Activated naive CD4-positive, alpha-beta T cell treated with anti-CD3 and anti-CD28 coated beads for 36 hours (primary cell): ENCODE results near the gene ALDOC. TPM values are rescaled to one million over a fixed set of nuclear protein-coding genes. Genes with fewer than 3 reads are reported as not detected.

ENCODE experiments used
- CTCF ChIA-PET: fragments of 350-600 bp; sonication (Branson Sonifier 250); formaldehyde crosslinking; loops from one replicate; lab custom pipeline; 2021; ENCODE audit warnings: antibody characterized with exemption; lab: Charles Lee
- DNase-seq: peaks from one replicate; pipeline ENCODE4 v3.0.0-alpha.2; 2020
- H3K27ac Mint-ChIP-seq: one replicate; pipeline ENCODE4 v1.8.0; 2021; ENCODE audit warnings: mild to moderate bottlenecking, mixed read lengths
- H3K27me3 Mint-ChIP-seq: one replicate; pipeline ENCODE4 v1.8.0; 2021; ENCODE audit warnings: low read depth, mixed read lengths
- H3K36me3 Mint-ChIP-seq: one replicate; pipeline ENCODE4 v1.8.0; 2021; ENCODE audit warnings: low read depth, mixed read lengths
- H3K4me1 Mint-ChIP-seq: one replicate; pipeline ENCODE4 v1.8.0; 2021; ENCODE audit warnings: low read depth, mixed read lengths
- H3K4me3 Mint-ChIP-seq: one replicate; pipeline ENCODE4 v1.8.0; 2021; ENCODE audit warnings: mild to moderate bottlenecking, moderate library complexity, mixed read lengths
- H3K9me3 Mint-ChIP-seq: one replicate; pipeline ENCODE4 v1.8.0; 2021; ENCODE audit warnings: mixed read lengths
- intact Hi-C: fragments of 100-400 bp; cut with micrococcal nuclease; formaldehyde crosslinking; loops from one replicate; pipeline ENCODE4 v1.15.1; 2023
- total RNA-seq, 2 experiments: library from RNA; stranded (reverse); gene quantifications; one replicate each; pipeline ENCODE4 v1.2.3, GENCODE V29; 2021

Gene ALDOC
- total RNA-seq, 2 experiments from 2014 or later, result 65.6 to 66.2 TPM

GRCh38 chr17:28538296-28538895 lies 38.3 kb downstream of the ALDOC start:
- H3K27ac Mint-ChIP-seq, result no peak overlapping the region
- intact Hi-C loops, result no loop called here
- DNase-seq, result no peak
- no peaks in the 10 kb centered on the region for H3K27me3 Mint-ChIP-seq
- no peaks in the 10 kb centered on the region for H3K4me1 Mint-ChIP-seq
- no peak overlapping the region for H3K4me3 Mint-ChIP-seq
- no peaks in the 10 kb centered on the region for H3K36me3 Mint-ChIP-seq
- H3K9me3 Mint-ChIP-seq, result no peaks in the 10 kb centered on the region
- CTCF ChIA-PET, result interaction anchor here (0.8 to 1.9 kb wide), 4 partner anchors 11 to 74 kb away, joined by 3 to 7 read pairs (median 4); no protein-coding TSS in a partner anchor

GRCh38 chr17:28537219-28537610 lies 39.5 kb downstream of the ALDOC start:
- Mint-ChIP-seq H3K4me1 (no peaks in the 10 kb centered on the region), H3K36me3 (no peaks in the 10 kb centered on the region), H3K27me3 (no peaks in the 10 kb centered on the region), H3K9me3 (no peaks in the 10 kb centered on the region), H3K27ac (no peak overlapping the region), H3K4me3 (no peak overlapping the region)
- DNase-seq, result no peak
- CTCF ChIA-PET, result interaction anchor here (0.9 to 1.9 kb wide), 6 partner anchors 8 to 121 kb away, joined by 3 to 7 read pairs (median 4); no protein-coding TSS in a partner anchor
- intact Hi-C loops, result no loop called here

GRCh38 chr17:28536532-28537218 lies 40.0 kb downstream of the ALDOC start:
- no peaks in the 10 kb centered on the region for H3K9me3 Mint-ChIP-seq
- H3K36me3 Mint-ChIP-seq, result no peaks in the 10 kb centered on the region
- H3K27me3 Mint-ChIP-seq, result no peaks in the 10 kb centered on the region
- H3K4me3 Mint-ChIP-seq, result no peak overlapping the region
- CTCF ChIA-PET, result interaction anchor here (0.9 to 1.9 kb wide), 8 partner anchors 8 to 120 kb away, joined by 3 to 7 read pairs (median 4); no protein-coding TSS in a partner anchor
- H3K27ac Mint-ChIP-seq, result no peak overlapping the region
- DNase-seq, result no peak
- no peaks in the 10 kb centered on the region for H3K4me1 Mint-ChIP-seq
- intact Hi-C loops, result no loop called here

DNA sequence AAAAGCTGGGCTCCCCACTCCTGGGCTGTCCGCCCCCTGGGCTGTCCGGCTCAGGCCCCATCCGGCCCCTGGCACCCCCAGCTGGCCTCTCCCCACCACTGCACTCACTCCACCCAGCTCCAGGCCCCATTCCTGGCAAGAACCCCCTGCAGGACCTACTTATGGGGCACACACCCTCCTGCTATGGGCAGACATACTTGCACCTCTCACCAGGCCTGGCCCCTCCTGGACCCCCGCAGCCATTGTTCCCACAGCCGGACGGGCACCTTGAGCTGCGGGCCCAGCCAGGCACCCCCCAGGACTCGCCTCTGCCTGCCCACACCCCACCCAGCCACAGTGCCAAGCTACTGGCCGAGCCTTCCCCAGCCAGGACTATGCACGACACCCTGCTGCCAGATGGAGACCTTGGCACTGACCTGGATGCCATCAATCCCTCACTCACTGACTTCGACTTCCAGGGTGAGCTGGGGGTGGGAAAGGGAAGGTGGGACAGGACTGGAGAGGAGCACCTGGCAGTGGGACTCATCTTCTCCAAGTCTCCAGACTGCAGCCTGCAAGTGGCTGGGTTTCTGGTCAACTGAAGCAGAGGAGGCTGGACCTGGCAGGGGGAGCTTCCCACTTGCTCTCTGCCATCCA lies 41.8 kb downstream of the ALDOC start:
- Mint-ChIP-seq H3K9me3 (no peaks in the 10 kb centered on the region), H3K27ac (no peak overlapping the region), H3K27me3 (no peaks in the 10 kb centered on the region), H3K36me3 (no peaks in the 10 kb centered on the region), H3K4me3 (no peak overlapping the region), H3K4me1 (no peaks in the 10 kb centered on the region)
- no peak for DNase-seq
- CTCF ChIA-PET, result interaction anchor here (0.6 to 0.9 kb wide), 2 partner anchors 9 to 135 kb away, joined by 3 to 5 read pairs; no protein-coding TSS in a partner anchor
- intact Hi-C loops, result no loop called here

- CTCF ChIA-PET, result no interaction called here
- H3K4me3 Mint-ChIP-seq, result no peak overlapping the region
- intact Hi-C loops, result no loop called here
These were observed 43.4 kb downstream of the ALDOC start for GRCh38 chr17:28533091-28533807.

DNA sequence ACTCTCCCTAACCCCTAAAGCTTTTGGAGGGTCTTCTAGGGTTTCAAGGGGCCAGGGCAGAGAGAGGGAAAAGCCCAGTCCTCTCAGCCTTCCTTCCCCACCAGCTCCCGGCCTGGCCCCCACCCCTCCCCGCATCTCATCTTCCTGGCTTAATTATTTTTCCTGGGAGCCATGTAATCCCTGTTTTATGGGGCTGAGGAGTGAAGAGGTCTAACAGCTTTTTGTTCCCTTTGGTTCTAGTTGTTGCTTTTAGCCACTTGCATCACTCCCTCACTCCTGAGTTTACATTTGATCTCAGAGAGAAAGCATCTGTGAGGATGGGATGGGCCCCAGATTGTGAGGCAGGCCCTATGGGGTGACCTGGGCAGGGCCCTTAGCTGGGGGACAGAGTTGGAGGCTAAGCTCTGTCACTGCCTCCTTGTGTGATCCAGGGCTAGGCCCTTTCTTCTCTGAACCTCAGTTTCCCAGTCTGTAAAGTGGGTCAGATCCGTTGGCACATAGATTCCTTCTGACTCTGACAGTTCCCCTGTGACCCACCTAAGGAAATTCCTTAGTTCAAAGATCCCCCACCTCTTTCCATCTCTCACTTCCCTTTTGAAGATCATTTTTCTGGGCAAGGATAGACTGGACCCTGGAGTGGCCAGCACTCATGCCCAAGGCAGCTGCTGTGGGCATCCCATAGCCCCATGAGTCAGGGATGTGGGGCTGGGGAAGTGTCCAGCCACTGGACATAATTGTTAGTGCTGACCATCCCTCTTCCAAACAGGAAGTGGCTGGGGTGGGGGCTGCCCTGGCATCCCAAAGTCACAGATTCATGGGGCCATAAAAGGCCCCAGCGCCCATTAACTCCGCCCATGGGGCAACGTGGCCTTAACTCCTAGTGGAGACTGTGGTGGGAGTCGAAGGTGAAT lies 44.4 kb downstream of the ALDOC start:
- H3K4me1 Mint-ChIP-seq, result no peaks in the 10 kb centered on the region
- intact Hi-C loops, result no loop called here
- no peak overlapping the region for H3K4me3 Mint-ChIP-seq
- CTCF ChIA-PET, result interaction anchor here (1.0 kb wide), 1 partner anchor 28 kb away, joined by 5 read pairs; no protein-coding TSS in a partner anchor
- H3K27me3 Mint-ChIP-seq, result no peaks in the 10 kb centered on the region
- H3K9me3 Mint-ChIP-seq, result no peaks in the 10 kb centered on the region
- no peaks in the 10 kb centered on the region for H3K36me3 Mint-ChIP-seq
- no peak for DNase-seq
- no peak overlapping the region for H3K27ac Mint-ChIP-seq

More at GRCh38 chr17:28533091-28533807, 43.4 kb downstream of the ALDOC start:
- no peaks in the 10 kb centered on the region for H3K9me3 Mint-ChIP-seq
- H3K36me3 Mint-ChIP-seq, result no peaks in the 10 kb centered on the region
- H3K27ac Mint-ChIP-seq, result no peak overlapping the region
- H3K4me1 Mint-ChIP-seq, result no peaks in the 10 kb centered on the region
- no peak for DNase-seq
- no peaks in the 10 kb centered on the region for H3K27me3 Mint-ChIP-seq

- Mint-ChIP-seq H3K9me3 (no peaks in the 10 kb centered on the region), H3K4me3 (no peak overlapping the region), H3K4me1 (no peaks in the 10 kb centered on the region), H3K36me3 (no peaks in the 10 kb centered on the region), H3K27me3 (no peaks in the 10 kb centered on the region), H3K27ac (no peak overlapping the region)
- intact Hi-C loops, result no loop called here
- CTCF ChIA-PET, result interaction anchor here (0.5 kb wide), 2 partner anchors 10 to 103 kb away, joined by 4 to 5 read pairs; no protein-coding TSS in a partner anchor
- no peak for DNase-seq
These were observed 45.8 kb downstream of the ALDOC start for GRCh38 chr17:28530926-28531325.

- Mint-ChIP-seq H3K4me3 (no peak overlapping the region), H3K9me3 (no peaks in the 10 kb centered on the region), H3K27me3 (no peaks in the 10 kb centered on the region), H3K36me3 (no peaks in the 10 kb centered on the region), H3K27ac (no peak overlapping the region), H3K4me1 (no peaks in the 10 kb centered on the region)
- DNase-seq, result no peak
- intact Hi-C loops, result no loop called here
- CTCF ChIA-PET, result no interaction called here
These were observed 46.4 kb downstream of the ALDOC start for GRCh38 chr17:28530250-28530649.

DNA sequence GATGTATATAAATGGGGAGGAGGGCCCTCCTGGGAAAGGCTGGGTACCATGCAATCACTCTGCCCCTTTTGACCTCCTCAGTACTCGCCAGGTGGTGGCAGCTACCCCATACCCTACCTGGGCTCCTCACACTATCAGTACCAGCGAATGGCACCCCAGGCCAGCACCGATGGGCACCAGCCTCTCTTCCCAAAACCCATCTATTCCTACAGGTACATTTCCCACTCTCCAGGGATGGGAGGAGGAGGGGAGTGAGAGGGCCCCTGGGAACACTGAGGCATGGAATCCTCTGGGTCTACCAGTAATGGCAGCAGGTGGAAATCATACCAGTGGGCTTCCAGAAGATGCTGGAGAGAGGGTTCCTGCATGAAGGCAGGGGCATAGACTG lies 47.7 kb downstream of the ALDOC start:
- Mint-ChIP-seq H3K9me3 (no peaks in the 10 kb centered on the region), H3K36me3 (no peaks in the 10 kb centered on the region), H3K4me3 (no peak overlapping the region), H3K27ac (no peak overlapping the region), H3K4me1 (no peaks in the 10 kb centered on the region), H3K27me3 (no peaks in the 10 kb centered on the region)
- intact Hi-C loops, result no loop called here
- CTCF ChIA-PET, result interaction anchor here (0.8 to 1.2 kb wide), 3 partner anchors 8 to 610 kb away, joined by 3 read pairs; no protein-coding TSS in a partner anchor
- no peak for DNase-seq

- H3K4me3 Mint-ChIP-seq, result no peak overlapping the region
- no peaks in the 10 kb centered on the region for H3K9me3 Mint-ChIP-seq
- no peaks in the 10 kb centered on the region for H3K4me1 Mint-ChIP-seq
- intact Hi-C loops, result no loop called here
- no peak for DNase-seq
- H3K36me3 Mint-ChIP-seq, result no peaks in the 10 kb centered on the region
- H3K27ac Mint-ChIP-seq, result no peak overlapping the region
- no peaks in the 10 kb centered on the region for H3K27me3 Mint-ChIP-seq
- CTCF ChIA-PET, result interaction anchor here (0.8 to 1.2 kb wide), 4 partner anchors 9 to 611 kb away, joined by 3 read pairs; no protein-coding TSS in a partner anchor
These were observed 48.2 kb downstream of the ALDOC start for GRCh38 chr17:28528327-28529012.

DNA sequence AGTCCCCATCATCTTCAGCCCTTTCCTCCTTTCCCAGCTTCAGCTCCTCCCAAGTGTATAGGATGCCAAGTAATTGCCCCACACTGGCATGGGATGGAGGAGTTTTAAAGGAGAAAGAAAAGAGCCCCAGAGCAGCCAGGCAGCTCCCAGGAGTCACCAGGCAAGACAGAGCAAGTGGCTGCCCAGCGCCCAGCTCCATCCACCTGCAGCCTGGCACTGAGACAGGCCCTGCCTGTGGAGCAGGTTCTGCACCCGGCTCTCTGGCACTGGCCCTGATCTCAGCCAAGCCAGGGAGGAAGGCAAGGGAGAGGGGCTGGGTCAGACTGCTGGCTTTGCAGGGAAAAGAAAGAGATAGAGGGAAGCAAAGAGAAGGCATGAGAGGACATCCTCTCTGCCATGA lies 48.8 kb downstream of the ALDOC start:
- CTCF ChIA-PET, result interaction anchor here (0.9 kb wide), 1 partner anchor 33 kb away, joined by 3 read pairs; no protein-coding TSS in a partner anchor
- no peaks in the 10 kb centered on the region for H3K36me3 Mint-ChIP-seq
- H3K9me3 Mint-ChIP-seq, result no peaks in the 10 kb centered on the region
- no peak overlapping the region for H3K27ac Mint-ChIP-seq
- intact Hi-C loops, result no loop called here
- no peak for DNase-seq
- no peaks in the 10 kb centered on the region for H3K4me1 Mint-ChIP-seq
- H3K27me3 Mint-ChIP-seq, result no peaks in the 10 kb centered on the region
- no peak overlapping the region for H3K4me3 Mint-ChIP-seq
